ENCODE data around the gene MYNN. TPM values are rescaled to one million over a fixed set of nuclear protein-coding genes. Genes with fewer than 3 reads are reported as not detected.

Gene MYNN
- total RNA-seq, 1 experiment from 2014 or later: 10.6 TPM

- H3K4me3 ChIP-seq (ENCODE audit: low read depth, low read length): no peak overlapping the region
- H3K4me1 ChIP-seq: peaks cover 12% of the 10 kb centered on the region; the same call in 1 of the 2 replicates
- no peaks in the 10 kb centered on the region for H3K9me3 ChIP-seq
- H3K4me1 Mint-ChIP-seq (ENCODE audit: low read depth, unreplicated experiment): peaks cover 8% of the 10 kb centered on the region
- H3K27ac Mint-ChIP-seq (ENCODE audit: unreplicated experiment): no peak overlapping the region
- no TSS peak for BruUV-seq (replicated peaks)
- no peaks in the 10 kb centered on the region for H3K9me3 Mint-ChIP-seq (ENCODE audit: unreplicated experiment)
- intact Hi-C loops (cut with micrococcal nuclease; ENCODE audit: unreplicated experiment): no loop called here
- no peak for DNase-seq
- H3K4me3 Mint-ChIP-seq (ENCODE audit: unreplicated experiment): no peak overlapping the region
- H3K27me3 ChIP-seq (replicated peaks; ENCODE audit: control insufficient read depth, insufficient read depth, low read length): no peaks in the 10 kb centered on the region
- ChIA-PET CTCF (no interaction called here), POLR2A (no interaction called here)
- H3K27me3 Mint-ChIP-seq (ENCODE audit: insufficient read depth, unreplicated experiment): peaks cover 2% of the 10 kb centered on the region
- no peaks in the 10 kb centered on the region for H3K36me3 ChIP-seq (ENCODE audit: control insufficient read depth, insufficient read depth, low read length)
- no peak for TF ChIP-seq CTCF (IDR thresholded peaks at IDR 0.05; ENCODE audit: insufficient read depth in 1 of 2, low read depth in 1 of 2, low read length in 1 of 2, severe bottlenecking in 1 of 2, unreplicated experiment in 1 of 2)
- no peaks in the 10 kb centered on the region for H3K36me3 Mint-ChIP-seq (ENCODE audit: insufficient read depth, unreplicated experiment)
Measured at GRCh38 chr3:169750665-169751064, 22.5 kb upstream of the MYNN start.

- H3K4me3 Mint-ChIP-seq (ENCODE audit: unreplicated experiment): no peak overlapping the region
- TF ChIP-seq CTCF (IDR thresholded peaks at IDR 0.05; ENCODE audit: insufficient read depth in 1 of 2, low read depth in 1 of 2, low read length in 1 of 2, severe bottlenecking in 1 of 2, unreplicated experiment in 1 of 2): no peak
- H3K4me1 Mint-ChIP-seq (ENCODE audit: low read depth, unreplicated experiment): peaks cover 8% of the 10 kb centered on the region
- Histone ChIP-seq H3K4me3 (ENCODE audit: low read depth, low read length) (no peak overlapping the region), H3K36me3 (ENCODE audit: control insufficient read depth, insufficient read depth, low read length) (no peaks in the 10 kb centered on the region), H3K9me3 (no peaks in the 10 kb centered on the region), H3K4me1 (peaks cover 12% of the 10 kb centered on the region; the same call in 1 of the 2 replicates), H3K27me3 (replicated peaks; ENCODE audit: control insufficient read depth, insufficient read depth, low read length) (no peaks in the 10 kb centered on the region)
- H3K27ac Mint-ChIP-seq (ENCODE audit: unreplicated experiment): no peak overlapping the region
- BruUV-seq (replicated peaks): no TSS peak
- no peaks in the 10 kb centered on the region for H3K27me3 Mint-ChIP-seq (ENCODE audit: insufficient read depth, unreplicated experiment)
- H3K9me3 Mint-ChIP-seq (ENCODE audit: unreplicated experiment): no peaks in the 10 kb centered on the region
- ChIA-PET CTCF (no interaction called here), POLR2A (no interaction called here)
- DNase-seq: no peak
- H3K36me3 Mint-ChIP-seq (ENCODE audit: insufficient read depth, unreplicated experiment): no peaks in the 10 kb centered on the region
- intact Hi-C loops (cut with micrococcal nuclease; ENCODE audit: unreplicated experiment): no loop called here
Measured at GRCh38 chr3:169751875-169752274, 21.3 kb upstream of the MYNN start.

GRCh38 chr3:169754711-169755110, 18.5 kb upstream of the MYNN start:
- TF ChIP-seq CTCF (IDR thresholded peaks at IDR 0.05; ENCODE audit: insufficient read depth in 1 of 2, low read depth in 1 of 2, low read length in 1 of 2, severe bottlenecking in 1 of 2, unreplicated experiment in 1 of 2): no peak
- DNase-seq: no peak
- Mint-ChIP-seq H3K27ac (ENCODE audit: unreplicated experiment) (no peak overlapping the region), H3K9me3 (ENCODE audit: unreplicated experiment) (no peaks in the 10 kb centered on the region), H3K4me1 (ENCODE audit: low read depth, unreplicated experiment) (no peaks in the 10 kb centered on the region), H3K4me3 (ENCODE audit: unreplicated experiment) (no peak overlapping the region), H3K36me3 (ENCODE audit: insufficient read depth, unreplicated experiment) (no peaks in the 10 kb centered on the region), H3K27me3 (ENCODE audit: insufficient read depth, unreplicated experiment) (no peaks in the 10 kb centered on the region)
- H3K36me3 ChIP-seq (ENCODE audit: control insufficient read depth, insufficient read depth, low read length): no peaks in the 10 kb centered on the region
- no peaks in the 10 kb centered on the region for H3K27me3 ChIP-seq (replicated peaks; ENCODE audit: control insufficient read depth, insufficient read depth, low read length)
- intact Hi-C loops (cut with micrococcal nuclease; ENCODE audit: unreplicated experiment): no loop called here
- no TSS peak for BruUV-seq (replicated peaks)
- H3K4me1 ChIP-seq: peaks cover 4% of the 10 kb centered on the region; the same call in 1 of the 2 replicates
- POLR2A ChIA-PET: no interaction called here
- H3K4me3 ChIP-seq (ENCODE audit: low read depth, low read length): no peak overlapping the region
- CTCF ChIA-PET: no interaction called here
- no peaks in the 10 kb centered on the region for H3K9me3 ChIP-seq
